OCI-LY1 (cell line): Measurements from ENCODE around the gene FOXP3.

ENCODE experiments used
- H2AFZ ChIP-seq: fragments of 200-600 bp; sonication (generic), shearing (Covaris generic); 2 replicates; pipeline ENCODE4 v1.6.0; 2014; ENCODE audit warnings: antibody characterized with exemption, mild to moderate bottlenecking, low read length
- H3F3A ChIP-seq: fragments of 200-600 bp; sonication (generic), shearing (Covaris generic); 2 replicates; pipeline ENCODE4 v1.6.0; 2014; ENCODE audit warnings: mild to moderate bottlenecking, antibody characterized with exemption, low read length, moderate library complexity; ENCODE audit not compliant: insufficient read depth
- H3K27ac ChIP-seq: fragments of 200-600 bp; sonication (generic); 2 replicates; pipeline ENCODE4 v1.5.1; 2014; ENCODE audit warnings: low read length, mixed run types, mild to moderate bottlenecking, low read depth; ENCODE audit not compliant: poor library complexity, severe bottlenecking
- H3K27me3 ChIP-seq: fragments of 200-600 bp; sonication (generic); 2 replicates; pipeline ENCODE4 v1.6.0; 2014; ENCODE audit warnings: antibody characterized with exemption, mild to moderate bottlenecking, low read length, moderate library complexity; ENCODE audit not compliant: insufficient read depth
- H3K36me3 ChIP-seq: fragments of 200-600 bp; sonication (generic); 2 replicates; pipeline ENCODE4 v1.6.1; 2014; ENCODE audit warnings: mild to moderate bottlenecking, antibody characterized with exemption, low read length, moderate library complexity, mixed read lengths; ENCODE audit not compliant: insufficient read depth
- H3K4me1 ChIP-seq: fragments of 200-600 bp; sonication (generic); 2 replicates; pipeline ENCODE4 v1.5.1; 2014; ENCODE audit warnings: mild to moderate bottlenecking, low read length, moderate library complexity; ENCODE audit not compliant: insufficient read depth, severe bottlenecking
- H3K4me2 ChIP-seq: fragments of 200-600 bp; sonication (generic), shearing (Covaris generic); 2 replicates; pipeline ENCODE4 v1.6.1; 2014; ENCODE audit warnings: low read length
- H3K4me3 ChIP-seq: fragments of 200-600 bp; sonication (generic); 2 replicates; pipeline ENCODE4 v1.5.1; 2014; ENCODE audit warnings: low read length, low read depth, mild to moderate bottlenecking, mixed read lengths; ENCODE audit not compliant: poor library complexity, severe bottlenecking
- H3K79me2 ChIP-seq: fragments of 200-600 bp; shearing (Covaris generic); 2 replicates; pipeline ENCODE4 v1.6.1; 2016; ENCODE audit warnings: mixed run types, low read length, mixed read lengths; ENCODE audit not compliant: insufficient read depth
- H3K9ac ChIP-seq: fragments of 200-600 bp; sonication (generic), shearing (Covaris generic); 2 replicates; pipeline ENCODE4 v1.6.1; 2014; ENCODE audit warnings: mild to moderate bottlenecking, low read length, mixed read lengths
- H3K9me2 ChIP-seq: fragments of 200-600 bp; sonication (generic), shearing (Covaris generic); 2 replicates; pipeline ENCODE4 v1.6.1; 2014; ENCODE audit warnings: low read depth, mild to moderate bottlenecking, low read length, mixed read lengths
- H3K9me3 ChIP-seq: fragments of 200-600 bp; shearing (Covaris generic); 2 replicates; pipeline ENCODE4 v1.6.1; 2014; ENCODE audit warnings: low read length, mixed read lengths
- H4K20me1 ChIP-seq: fragments of 200-600 bp; sonication (generic), shearing (Covaris generic); 2 replicates; pipeline ENCODE4 v1.6.0; 2016; ENCODE audit warnings: mild to moderate bottlenecking, low read length; ENCODE audit not compliant: insufficient read depth
- CTCF ChIP-seq: fragments of 200-600 bp; sonication (generic), shearing (Covaris generic); IDR thresholded peaks from 2 replicates; pipeline ENCODE4 v1.5.1; 2017; ENCODE audit warnings: mild to moderate bottlenecking, antibody characterized with exemption, low read length, moderate library complexity, mixed read lengths
- EZH2 ChIP-seq: fragments of 200-600 bp; sonication (generic), shearing (Covaris generic); IDR thresholded peaks from 2 replicates; pipeline ENCODE4 v1.8.0; 2017; ENCODE audit warnings: borderline replicate concordance, mixed run types, mild to moderate bottlenecking, antibody characterized with exemption, low read length, moderate library complexity, mixed read lengths

Gene FOXP3

DNA sequence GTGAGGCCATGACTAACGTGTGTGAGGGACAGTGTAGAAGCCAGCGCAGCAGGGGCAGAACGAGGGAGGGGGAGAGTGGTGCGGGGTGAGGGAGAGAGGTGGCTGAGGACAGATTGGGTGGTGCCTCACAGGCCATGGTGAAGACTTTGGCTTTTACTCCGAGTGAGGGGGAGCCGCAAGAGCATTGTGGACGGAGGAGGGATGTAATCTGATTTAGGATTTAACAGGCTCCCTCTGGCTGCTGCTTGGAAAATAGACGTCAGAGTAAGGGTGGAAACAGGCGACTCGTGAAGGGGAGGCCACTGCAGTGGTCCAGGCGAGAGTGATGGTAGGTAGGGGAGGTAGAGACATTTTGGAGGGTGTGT is 18.1 kb upstream of the FOXP3 start:
- H3F3A ChIP-seq, result no peaks in the 10 kb centered on the region
- no peaks in the 10 kb centered on the region; the same call in 1 of the 2 replicates for H3K36me3 ChIP-seq
- H3K27me3 ChIP-seq, result no peaks in the 10 kb centered on the region
- no peaks in the 10 kb centered on the region for H3K4me1 ChIP-seq
- no peaks in the 10 kb centered on the region for H3K79me2 ChIP-seq
- H3K4me2 ChIP-seq, result no peak overlapping the region
- no peak overlapping the region for H2AFZ ChIP-seq
- H3K27ac ChIP-seq, result no peak overlapping the region
- TF ChIP-seq EZH2 (no peak), CTCF (no peak)
- no peaks in the 10 kb centered on the region for H3K9me3 ChIP-seq
- no peak overlapping the region for H3K4me3 ChIP-seq
- no peaks in the 10 kb centered on the region for H4K20me1 ChIP-seq
- H3K9ac ChIP-seq, result no peak overlapping the region
- no peaks in the 10 kb centered on the region for H3K9me2 ChIP-seq

DNA sequence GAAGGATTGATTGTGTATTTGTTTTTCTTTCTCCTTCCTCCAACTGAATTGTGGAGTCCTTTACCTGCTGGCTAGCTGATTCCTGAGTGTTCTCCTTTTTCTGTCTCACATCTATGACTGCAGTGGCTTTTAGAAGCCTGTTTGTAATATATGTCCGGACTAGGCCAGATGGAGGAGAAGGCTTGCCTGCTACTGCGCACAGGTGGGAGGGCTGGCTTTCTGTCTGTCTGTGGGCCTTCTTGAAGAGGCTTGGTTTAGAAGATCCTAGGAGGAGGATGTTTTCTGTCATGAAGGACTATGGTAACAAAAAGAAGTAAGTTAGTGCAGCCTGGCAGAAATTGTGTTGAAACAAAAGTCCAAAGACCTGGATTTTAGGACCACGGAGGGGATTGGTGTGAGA is 13.6 kb upstream of the FOXP3 start:
- Histone ChIP-seq H3K79me2 (no peaks in the 10 kb centered on the region), H3K9me3 (no peaks in the 10 kb centered on the region), H3K9ac (no peak overlapping the region), H3K27ac (no peak overlapping the region), H3K9me2 (no peaks in the 10 kb centered on the region), H4K20me1 (no peaks in the 10 kb centered on the region), H3K27me3 (no peaks in the 10 kb centered on the region), H3F3A (no peaks in the 10 kb centered on the region), H3K36me3 (no peaks in the 10 kb centered on the region; the same call in 1 of the 2 replicates), H3K4me3 (no peak overlapping the region), H2AFZ (no peak overlapping the region), H3K4me1 (peaks cover under 1% of the 10 kb centered on the region), H3K4me2 (no peak overlapping the region)
- TF ChIP-seq EZH2 (no peak), CTCF (no peak)

- H3K9me2 ChIP-seq, result no peaks in the 10 kb centered on the region
- H3K27me3 ChIP-seq, result no peaks in the 10 kb centered on the region
- no peaks in the 10 kb centered on the region for H4K20me1 ChIP-seq
- H3K79me2 ChIP-seq, result no peaks in the 10 kb centered on the region
- H3K27ac ChIP-seq, result no peak overlapping the region
- H3K36me3 ChIP-seq, result no peaks in the 10 kb centered on the region; the same call in 1 of the 2 replicates
- H3K9ac ChIP-seq, result no peak overlapping the region
- TF ChIP-seq EZH2, result no peak
- no peak for TF ChIP-seq CTCF
- no peak overlapping the region for H3K4me2 ChIP-seq
- no peaks in the 10 kb centered on the region for H3F3A ChIP-seq
- H2AFZ ChIP-seq, result no peak overlapping the region
- H3K9me3 ChIP-seq, result no peaks in the 10 kb centered on the region
- no peak overlapping the region for H3K4me3 ChIP-seq
- H3K4me1 ChIP-seq, result peaks cover 6% of the 10 kb centered on the region
Observed at GRCh38 chrX:49277535-49277830, 13.0 kb upstream of the FOXP3 start.
